Measurements from ENCODE around the gene ULK3. TPM values are rescaled to one million over a fixed set of nuclear protein-coding genes. Genes with fewer than 3 reads are reported as not detected.

The ULK3 gene
- total RNA-seq, 1 donor, result 25.6 TPM

DNA sequence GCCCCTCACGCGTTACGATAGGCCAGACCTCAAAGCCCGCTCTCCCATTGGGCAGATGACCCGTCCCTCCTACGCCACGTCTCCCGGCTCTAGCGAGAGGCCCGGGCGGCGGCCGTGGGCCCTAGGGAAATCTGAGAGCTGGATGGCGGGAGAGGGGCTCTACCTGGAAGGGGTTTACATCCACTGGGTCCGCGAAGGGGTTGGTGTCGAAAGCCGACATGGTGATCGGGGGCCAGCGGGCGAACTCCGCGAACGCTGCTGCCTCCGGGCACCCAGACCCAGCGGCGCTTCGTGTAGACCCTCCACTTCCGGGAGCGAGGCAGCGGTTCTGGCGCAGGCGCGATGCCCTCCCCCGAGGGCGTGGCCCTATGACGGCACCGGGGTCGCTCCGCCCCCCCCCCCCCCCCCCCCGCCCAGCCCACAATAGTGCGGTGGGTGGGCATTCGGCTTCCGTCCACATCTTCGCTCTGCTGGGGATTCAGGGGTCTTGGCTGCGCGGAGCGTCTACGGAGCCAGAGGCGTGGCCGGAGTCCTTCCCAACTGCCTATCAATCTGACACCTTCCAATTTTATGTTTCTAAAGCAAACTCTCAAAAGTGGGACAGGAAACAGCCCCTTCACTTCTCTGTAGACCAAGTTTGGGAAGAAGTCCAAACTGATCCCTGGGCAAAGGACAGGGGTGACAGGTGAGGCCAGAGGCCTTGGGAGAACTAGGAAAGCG is 30.2 kb upstream of the ULK3 start, which contains the start of gene SCAMP2:
TSS of gene SCAMP2 (minus strand) at position 330 of the 720 bp plus-strand sequence. CDS start at position 220, 110 bp downstream.
- peaks cover 51% of the 10 kb centered on the region for H3K4me1 ChIP-seq (ENCODE audit: insufficient read depth, low read length)
- H3K4me3 ChIP-seq (ENCODE audit: low read length), result peak within 1 kb of the TSS; percentile 71
- no peaks in the 10 kb centered on the region for H3K9me3 ChIP-seq (ENCODE audit: low read depth, low read length)
- no peaks in the 10 kb centered on the region for H3K27me3 ChIP-seq (ENCODE audit: insufficient read depth, low read length)

DNA sequence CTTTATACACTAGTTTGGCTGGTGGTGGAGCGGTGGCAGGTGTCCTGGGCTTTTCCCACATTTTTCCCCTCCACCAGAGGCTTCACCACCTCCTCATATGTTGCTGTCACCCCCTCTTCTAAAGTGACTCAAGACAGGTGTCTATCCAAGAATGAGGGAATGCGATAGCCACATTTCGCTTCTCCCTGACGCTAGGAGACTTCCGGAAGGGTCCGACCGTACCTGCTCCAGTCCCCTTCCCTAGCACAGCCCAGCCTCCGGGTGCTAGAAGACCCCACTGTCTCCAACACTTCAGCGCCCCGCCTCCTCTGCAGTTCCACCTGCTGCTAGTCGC is 29.7 kb upstream of the ULK3 start:
- Histone ChIP-seq H3K4me3 (ENCODE audit: low read length) (peak overlapping the region; percentile 71), H3K27me3 (ENCODE audit: insufficient read depth, low read length) (no peaks in the 10 kb centered on the region), H3K4me1 (ENCODE audit: insufficient read depth, low read length) (peaks cover 56% of the 10 kb centered on the region), H3K9me3 (ENCODE audit: low read depth, low read length) (no peaks in the 10 kb centered on the region)

GRCh38 chr15:74870436-74871215 is 27.7 kb upstream of the ULK3 start:
- Histone ChIP-seq H3K4me1 (ENCODE audit: insufficient read depth, low read length) (peaks cover 77% of the 10 kb centered on the region), H3K9me3 (ENCODE audit: low read depth, low read length) (no peaks in the 10 kb centered on the region), H3K4me3 (ENCODE audit: low read length) (no peak overlapping the region), H3K27me3 (ENCODE audit: insufficient read depth, low read length) (no peaks in the 10 kb centered on the region)

- H3K4me3 ChIP-seq (ENCODE audit: low read length), result no peak overlapping the region
- no peaks in the 10 kb centered on the region for H3K27me3 ChIP-seq (ENCODE audit: insufficient read depth, low read length)
- H3K4me1 ChIP-seq (ENCODE audit: insufficient read depth, low read length), result peaks cover 81% of the 10 kb centered on the region
- no peaks in the 10 kb centered on the region for H3K9me3 ChIP-seq (ENCODE audit: low read depth, low read length)
Measured at GRCh38 chr15:74869726-74870407, 26.9 kb upstream of the ULK3 start.

DNA sequence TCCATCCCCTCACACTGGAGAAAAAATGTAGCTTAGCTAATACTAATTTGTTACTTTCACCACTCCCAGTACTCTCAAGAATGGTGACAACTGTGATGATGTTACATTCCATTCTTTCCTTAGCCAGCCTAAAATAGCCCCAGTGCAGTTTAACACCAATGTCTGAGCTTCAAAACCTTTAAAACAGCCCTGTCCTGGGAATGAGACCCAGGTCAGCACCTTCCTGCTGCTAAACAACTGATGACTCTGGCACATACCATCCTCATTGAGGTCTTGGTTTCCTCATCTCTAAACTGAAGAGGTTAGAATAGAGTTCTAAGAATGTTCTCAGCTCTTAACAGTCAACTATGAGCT is 26.4 kb upstream of the ULK3 start:
- Histone ChIP-seq H3K4me3 (ENCODE audit: low read length) (no peak overlapping the region), H3K27me3 (ENCODE audit: insufficient read depth, low read length) (no peaks in the 10 kb centered on the region), H3K9me3 (ENCODE audit: low read depth, low read length) (no peaks in the 10 kb centered on the region), H3K4me1 (ENCODE audit: insufficient read depth, low read length) (peaks cover 85% of the 10 kb centered on the region)

GRCh38 chr15:74868059-74868458 is 25.1 kb upstream of the ULK3 start:
- H3K4me1 ChIP-seq (ENCODE audit: insufficient read depth, low read length), result peaks cover 90% of the 10 kb centered on the region
- no peak overlapping the region for H3K4me3 ChIP-seq (ENCODE audit: low read length)

GRCh38 chr15:74867466-74868038 is 24.6 kb upstream of the ULK3 start:
- H3K4me1 ChIP-seq (ENCODE audit: insufficient read depth, low read length), result peaks cover 89% of the 10 kb centered on the region
- no peak overlapping the region for H3K4me3 ChIP-seq (ENCODE audit: low read length)
- no peaks in the 10 kb centered on the region for H3K9me3 ChIP-seq (ENCODE audit: low read depth, low read length)
- H3K27me3 ChIP-seq (ENCODE audit: insufficient read depth, low read length), result no peaks in the 10 kb centered on the region

More at GRCh38 chr15:74868059-74868458, 25.1 kb upstream of the ULK3 start:
- Histone ChIP-seq H3K27me3 (ENCODE audit: insufficient read depth, low read length) (no peaks in the 10 kb centered on the region), H3K9me3 (ENCODE audit: low read depth, low read length) (no peaks in the 10 kb centered on the region)

GRCh38 chr15:74866090-74866489 is 23.1 kb upstream of the ULK3 start:
- no peaks in the 10 kb centered on the region for H3K27me3 ChIP-seq (ENCODE audit: insufficient read depth, low read length)

GRCh38 chr15:74865316-74865715 is 22.4 kb upstream of the ULK3 start:
- H3K4me3 ChIP-seq (ENCODE audit: low read length), result no peak overlapping the region
- H3K4me1 ChIP-seq (ENCODE audit: insufficient read depth, low read length), result peaks cover 67% of the 10 kb centered on the region
- no peaks in the 10 kb centered on the region for H3K27me3 ChIP-seq (ENCODE audit: insufficient read depth, low read length)
- H3K9me3 ChIP-seq (ENCODE audit: low read depth, low read length), result no peaks in the 10 kb centered on the region

More at GRCh38 chr15:74866090-74866489, 23.1 kb upstream of the ULK3 start:
- Histone ChIP-seq H3K4me3 (ENCODE audit: low read length) (no peak overlapping the region), H3K9me3 (ENCODE audit: low read depth, low read length) (no peaks in the 10 kb centered on the region), H3K4me1 (ENCODE audit: insufficient read depth, low read length) (peaks cover 75% of the 10 kb centered on the region)

DNA sequence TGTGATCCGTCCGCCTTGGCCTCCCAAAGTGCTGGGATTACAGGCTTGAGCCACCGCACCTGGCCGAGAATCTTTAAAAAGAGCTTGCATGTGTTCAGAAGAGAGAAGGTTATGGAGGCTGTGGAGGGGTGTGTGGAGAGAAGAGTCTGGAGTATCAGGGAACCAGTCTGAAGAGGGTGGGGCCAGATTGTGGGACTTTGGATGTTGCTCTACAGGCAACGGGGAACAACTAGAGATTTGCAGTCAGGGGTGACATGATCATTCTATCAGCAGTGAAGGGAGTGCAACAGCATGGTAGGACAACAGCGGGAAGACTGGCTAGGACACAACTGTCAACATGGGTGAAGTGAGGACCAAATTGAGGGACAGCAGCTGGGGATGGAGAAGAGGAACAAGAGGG is 21.3 kb upstream of the ULK3 start:
- no peaks in the 10 kb centered on the region for H3K27me3 ChIP-seq (ENCODE audit: insufficient read depth, low read length)
- H3K9me3 ChIP-seq (ENCODE audit: low read depth, low read length), result no peaks in the 10 kb centered on the region
- no peak overlapping the region for H3K4me3 ChIP-seq (ENCODE audit: low read length)
- peaks cover 65% of the 10 kb centered on the region for H3K4me1 ChIP-seq (ENCODE audit: insufficient read depth, low read length)

DNA sequence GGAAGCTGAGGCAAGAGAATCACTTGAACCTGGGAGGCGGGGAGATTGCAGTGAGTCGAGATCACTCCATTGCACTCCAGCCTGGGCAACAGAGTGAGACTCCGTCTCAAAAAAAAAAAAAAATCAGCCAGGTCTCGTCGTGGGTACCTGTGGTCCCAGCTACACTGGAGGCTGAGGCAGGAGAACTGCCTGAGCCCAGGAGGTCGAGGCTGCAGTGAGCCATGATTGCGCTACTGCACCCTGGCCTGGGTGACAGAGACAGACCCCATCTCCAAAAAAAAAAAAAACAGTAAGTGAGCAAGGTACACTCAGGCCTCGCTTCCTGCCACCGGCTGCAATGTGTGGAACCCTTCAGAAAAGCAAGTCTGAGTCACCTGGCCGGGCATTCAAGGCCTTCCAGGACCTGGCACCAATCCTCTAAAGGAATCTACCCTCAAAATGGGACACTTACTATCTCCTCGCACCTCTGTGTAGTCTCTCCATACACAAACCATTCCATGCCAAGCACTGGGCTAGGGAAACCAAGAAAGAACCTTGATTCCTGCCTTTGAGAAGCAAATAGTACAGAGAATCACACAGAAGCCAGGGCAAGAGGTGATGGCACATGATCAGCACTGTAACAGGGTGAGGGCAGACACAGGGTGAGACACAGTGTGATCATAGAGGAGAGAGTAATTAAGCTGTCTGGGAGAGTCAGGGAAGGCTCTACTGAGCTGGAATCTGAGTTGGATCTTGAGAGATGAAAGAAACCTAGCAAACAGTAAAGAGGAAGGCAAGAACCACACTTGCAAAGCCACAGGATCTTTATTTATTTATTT is 20.5 kb upstream of the ULK3 start:
- no peaks in the 10 kb centered on the region for H3K9me3 ChIP-seq (ENCODE audit: low read depth, low read length)
- H3K4me3 ChIP-seq (ENCODE audit: low read length), result no peak overlapping the region
- peaks cover 65% of the 10 kb centered on the region for H3K4me1 ChIP-seq (ENCODE audit: insufficient read depth, low read length)
- H3K27me3 ChIP-seq (ENCODE audit: insufficient read depth, low read length), result no peaks in the 10 kb centered on the region

DNA sequence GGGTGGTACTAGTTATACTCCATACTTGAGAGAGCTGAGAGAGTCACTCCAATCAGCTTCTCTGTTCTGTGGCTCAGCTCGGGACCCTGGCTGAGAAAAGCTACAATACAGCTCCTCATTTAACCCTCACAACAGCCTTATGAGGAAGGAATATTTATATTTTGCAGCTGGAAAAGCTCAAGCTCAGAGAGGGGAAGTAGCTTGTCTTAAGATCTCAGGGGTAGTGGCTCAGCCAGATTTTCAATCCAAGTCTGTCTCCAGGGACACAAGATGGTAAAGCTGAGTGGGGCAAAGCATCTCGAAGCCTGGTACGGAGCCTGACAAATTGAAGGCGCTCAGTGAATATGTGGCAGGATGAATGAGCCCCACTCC is 15.4 kb upstream of the ULK3 start:
- peaks cover 41% of the 10 kb centered on the region for H3K4me1 ChIP-seq (ENCODE audit: insufficient read depth, low read length)
- no peak overlapping the region for H3K4me3 ChIP-seq (ENCODE audit: low read length)

GRCh38 chr15:74857671-74858368 is 14.9 kb upstream of the ULK3 start:
- Histone ChIP-seq H3K9me3 (ENCODE audit: low read depth, low read length) (no peaks in the 10 kb centered on the region), H3K4me1 (ENCODE audit: insufficient read depth, low read length) (peaks cover 38% of the 10 kb centered on the region), H3K27me3 (ENCODE audit: insufficient read depth, low read length) (no peaks in the 10 kb centered on the region), H3K4me3 (ENCODE audit: low read length) (no peak overlapping the region)

More for the DNA sequence above, 15.4 kb upstream of the ULK3 start:
- Histone ChIP-seq H3K27me3 (ENCODE audit: insufficient read depth, low read length) (no peaks in the 10 kb centered on the region), H3K9me3 (ENCODE audit: low read depth, low read length) (no peaks in the 10 kb centered on the region)

DNA sequence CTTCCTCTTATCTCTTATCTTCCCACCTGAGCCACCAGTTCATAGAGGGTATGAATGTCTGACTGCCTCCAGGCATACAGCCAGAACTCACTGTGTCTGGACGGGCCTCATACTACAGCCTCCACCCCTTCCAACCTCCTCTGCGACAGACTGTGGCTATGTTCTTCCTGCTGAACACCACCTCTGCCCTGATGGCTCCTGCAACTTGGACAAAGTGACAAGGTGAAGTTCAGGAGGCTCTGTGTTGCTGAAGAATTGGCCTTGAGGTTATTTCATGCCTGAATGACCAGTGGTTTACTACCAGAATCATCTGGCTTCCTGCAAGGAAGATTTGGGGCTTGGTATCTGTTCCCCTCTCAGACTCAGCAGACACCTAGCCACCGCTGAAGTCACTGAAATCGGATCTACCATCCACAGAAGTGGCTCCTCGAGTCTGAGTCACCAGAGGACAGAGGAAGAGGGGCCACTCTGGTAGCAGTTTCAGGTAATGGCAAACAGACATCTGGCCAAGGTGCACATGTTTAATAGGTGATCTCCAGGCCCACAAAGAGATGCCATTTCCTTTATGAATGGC is 14.2 kb upstream of the ULK3 start:
- H3K9me3 ChIP-seq (ENCODE audit: low read depth, low read length), result no peaks in the 10 kb centered on the region
- no peak overlapping the region for H3K4me3 ChIP-seq (ENCODE audit: low read length)
- H3K4me1 ChIP-seq (ENCODE audit: insufficient read depth, low read length), result peaks cover 38% of the 10 kb centered on the region
- H3K27me3 ChIP-seq (ENCODE audit: insufficient read depth, low read length), result no peaks in the 10 kb centered on the region
